Measurements from ENCODE around the gene KIF26B. TPM values are rescaled to one million over a fixed set of nuclear protein-coding genes. Genes with fewer than 3 reads are reported as not detected.

Gene KIF26B
- total and polyA plus RNA-seq, 2 of the 4 experiments (the other 2 are of a cell fraction) = 0.53 to 0.54 TPM

DNA sequence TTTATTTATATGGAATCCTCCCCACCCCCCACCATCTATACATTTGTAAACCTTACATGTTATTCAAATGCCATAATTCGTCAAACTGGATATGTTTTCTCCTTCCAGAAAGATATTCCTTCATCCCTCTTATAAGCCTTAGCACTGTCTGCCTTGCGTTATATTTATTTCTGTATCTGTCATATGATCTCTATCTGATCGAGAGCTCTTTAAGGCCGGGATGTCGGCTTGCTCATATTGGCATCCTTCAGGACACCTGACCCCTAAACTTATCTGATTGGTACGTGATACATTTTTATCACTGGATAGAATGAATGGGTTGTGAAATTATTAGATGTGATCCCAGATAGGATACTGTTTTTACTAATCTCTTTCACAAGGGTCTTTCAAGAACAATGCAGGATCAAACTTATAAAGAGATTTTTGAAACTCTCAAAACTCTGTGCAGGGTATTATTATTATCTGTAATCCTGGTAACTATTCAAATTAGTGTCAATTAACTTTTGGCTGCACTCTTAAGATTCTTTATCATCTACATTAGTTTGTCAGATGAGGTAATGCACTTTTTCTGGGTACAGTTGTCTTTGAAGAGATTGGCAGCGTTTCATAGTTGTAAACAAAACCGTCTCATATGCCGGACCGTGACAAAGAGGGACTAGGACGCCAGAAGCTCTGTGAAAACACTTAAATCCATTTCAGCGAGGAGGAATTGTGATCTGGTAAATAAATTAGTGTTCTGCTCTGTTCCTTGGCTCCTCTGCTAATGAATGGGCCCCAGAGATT lies 152.0 kb downstream of the KIF26B start:
- H2AFZ ChIP-seq (replicated peaks; ENCODE audit: low read length, poor library complexity) = no peak overlapping the region
- no peak overlapping the region for H3K14ac ChIP-seq (replicated peaks; ENCODE audit: low read depth, low read length)
- no peak overlapping the region for H3K4me3 ChIP-seq (ENCODE audit: insufficient read depth, low read depth, low read length)
- H3K79me1 ChIP-seq (ENCODE audit: low read depth in 1 of 2, low read length in 2 of 2) = no peaks in the 10 kb centered on the region
- CTCF ChIA-PET = interaction anchor here (0.6 kb wide), 1 partner anchor 353 kb away, joined by 3 read pairs; no protein-coding TSS in a partner anchor
- H3K27ac ChIP-seq (ENCODE audit: insufficient read depth, low read length) = no peak overlapping the region
- no peaks in the 10 kb centered on the region for H3K36me3 ChIP-seq (ENCODE audit: control insufficient read depth, insufficient read depth, low read length)
- no peak overlapping the region for H3K23ac ChIP-seq (ENCODE audit: low read depth, low read length)
- H2BK20ac ChIP-seq (ENCODE audit: low read depth, low read length) = no peak overlapping the region
- H3K4me1 ChIP-seq (ENCODE audit: control insufficient read depth, insufficient read depth, low read length) = peaks cover 5% of the 10 kb centered on the region; the same call in 1 of the 2 replicates
- TF ChIP-seq BHLHE40 (IDR thresholded peaks at IDR 0.05; ENCODE audit: low read depth, low read length) (no peak), RCOR1 (IDR thresholded peaks at IDR 0.05; ENCODE audit: insufficient replicate concordance, low read length) (no peak), NFE2L2 (IDR thresholded peaks at IDR 0.05; ENCODE audit: low read depth, low read length) (no peak), MXI1 (IDR thresholded peaks at IDR 0.05; ENCODE audit: borderline replicate concordance, low read depth, low read length) (no peak), CEBPB (IDR thresholded peaks at IDR 0.05; ENCODE audit: low read depth, low read length) (no peak)
- H3K56ac ChIP-seq (ENCODE audit: extremely low read depth, insufficient read depth, low read length) = no peak overlapping the region
- no peak overlapping the region for H2AK5ac ChIP-seq (ENCODE audit: low read depth, low read length)
- in situ Hi-C loops (cut with MboI; ENCODE audit: low sequenced_read_pairs) = no loop called here
- intact Hi-C loops (cut with micrococcal nuclease) = no loop called here
- H4K20me1 ChIP-seq (ENCODE audit: insufficient read depth, low read length) = no peaks in the 10 kb centered on the region
- dilution Hi-C loops (cut with HindIII; ENCODE audit: low sequenced_read_pairs, unreplicated experiment) = no loop called here
- H4K8ac ChIP-seq (ENCODE audit: low read depth in 2 of 2, low read length in 2 of 2) = no peak overlapping the region
- H3K27me3 ChIP-seq (ENCODE audit: control insufficient read depth, insufficient read depth, low read length) = no peaks in the 10 kb centered on the region
- peak overlapping the region; percentile 61; the same call in 1 of the 2 replicates for H3K4me2 ChIP-seq (ENCODE audit: low read depth, low read length)
- H3K9me1 ChIP-seq (ENCODE audit: insufficient read depth, low read length) = no peaks in the 10 kb centered on the region
- ATAC-seq (ENCODE audit: low read depth) (no peak), DNase-seq (no peak)
- no peak overlapping the region for H4K5ac ChIP-seq (ENCODE audit: low read depth, low read length)
- H3K4ac ChIP-seq (ENCODE audit: low read depth, low read length) = no peak overlapping the region
- H2BK15ac ChIP-seq (ENCODE audit: low read depth, low read length) = no peak overlapping the region
- no peaks in the 10 kb centered on the region for H3K9me3 ChIP-seq (ENCODE audit: control insufficient read depth, insufficient read depth, low read length)
- no peak overlapping the region for H2BK5ac ChIP-seq (ENCODE audit: low read depth, low read length, poor library complexity, severe bottlenecking)
- H4K91ac ChIP-seq (ENCODE audit: insufficient read depth, low read depth, low read length) = no peak overlapping the region
- H3K9ac ChIP-seq (ENCODE audit: low read depth, low read length) = no peak overlapping the region
- no peak overlapping the region for H2AK9ac ChIP-seq (replicated peaks; ENCODE audit: low read depth, low read length, poor library complexity)
- no peak overlapping the region for H3K18ac ChIP-seq (ENCODE audit: low read depth, low read length)
- POLR2A ChIA-PET (ENCODE audit: unreplicated experiment) = no interaction called here
- no TSS peak for BruUV-seq (replicated peaks)
- no peak overlapping the region for H2BK120ac ChIP-seq (ENCODE audit: low read depth, low read length)
- no CpG with 5 or more reads among the region's 12 CpGs for WGBS, 2 experiments (ENCODE audit: extremely low coverage in 2 of 2, insufficient read length in 1 of 2)

All from IMR-90 (cell line).